Measurements from ENCODE around the gene FNDC3B.

- TF ChIP-seq CTCF (IDR thresholded peaks at IDR 0.05), result no peak
- no peak for TF ChIP-seq EZH2 (IDR thresholded peaks at IDR 0.05; ENCODE audit: borderline replicate concordance, insufficient read depth, low read depth, low read length, poor library complexity, severe bottlenecking)
These were observed 218.4 kb downstream of the FNDC3B start for GRCh38 chr3:172257648-172258400.

Measured in B cell (primary cell).